ENCODE data around the gene LMF2.

Gene LMF2

DNA sequence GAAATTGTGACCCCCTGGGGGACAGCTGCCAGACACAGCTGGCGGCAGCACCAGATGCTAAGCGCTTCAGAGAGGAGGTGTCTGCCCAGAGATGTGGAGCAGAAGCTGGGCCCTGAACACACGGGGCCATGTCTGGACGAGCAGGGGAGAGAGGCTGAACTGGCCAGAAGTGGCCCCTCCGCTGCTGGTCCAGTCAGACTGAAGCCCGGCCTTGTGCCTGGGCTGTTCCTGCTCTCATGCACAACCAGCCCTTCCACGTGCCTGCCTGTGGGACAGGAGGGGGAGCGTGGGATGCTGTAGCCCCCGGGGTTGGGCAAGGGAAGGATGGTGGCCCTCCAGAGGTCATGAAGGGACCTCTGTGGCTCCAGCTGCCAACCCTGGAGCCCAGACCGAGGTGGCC is 24.4 kb downstream of the LMF2 start:
- no peak for DNase-seq (ENCODE audit: low spot score)

DNA sequence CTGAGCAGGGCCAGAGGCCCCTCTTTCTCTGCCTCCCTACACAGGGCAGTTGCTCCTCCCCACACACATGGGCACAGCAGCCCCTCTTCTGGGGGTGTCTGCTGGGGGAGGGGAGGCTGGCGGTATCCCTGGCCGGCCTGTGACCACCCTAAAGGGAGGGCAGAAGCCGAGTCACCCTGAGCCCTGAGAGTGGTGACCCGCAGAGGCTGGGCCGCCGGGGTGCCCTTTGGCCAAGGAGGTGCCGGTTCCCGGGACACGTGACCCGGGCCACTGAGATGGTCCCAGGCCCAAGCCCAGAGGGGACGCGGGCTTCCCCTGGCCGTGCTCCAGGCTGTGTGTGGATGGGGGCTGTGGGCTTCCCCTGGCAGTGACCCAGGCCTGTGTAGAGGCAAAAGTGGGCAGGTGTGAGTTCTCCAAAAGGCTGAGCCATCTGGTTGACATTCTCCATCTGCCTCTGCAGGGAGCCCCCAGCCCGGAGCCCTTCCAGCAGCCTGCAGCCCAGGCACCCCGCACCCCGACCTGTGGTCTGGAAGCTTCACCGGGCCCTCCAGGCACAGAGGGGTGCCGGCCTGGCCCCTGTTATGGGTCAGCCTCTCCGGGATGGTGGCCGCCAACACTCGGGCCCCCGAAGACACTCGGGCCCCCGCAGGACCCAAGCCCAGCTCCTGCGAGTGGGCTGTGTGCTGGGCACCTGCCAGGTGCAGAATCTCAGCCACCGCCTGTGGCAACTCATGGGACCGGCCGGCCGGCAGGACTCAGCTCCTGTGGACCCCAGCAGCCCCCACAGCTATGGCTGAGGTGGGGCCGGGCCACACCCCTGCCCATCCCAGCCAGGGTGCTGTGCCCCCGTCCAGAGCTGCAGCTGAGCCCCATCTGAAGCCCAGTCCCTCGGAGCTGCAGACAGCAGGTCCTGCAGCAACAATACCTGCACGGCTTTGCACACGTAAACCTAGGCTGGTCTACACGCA is 25.1 kb downstream of the LMF2 start:
- DNase-seq (ENCODE audit: low spot score) = no peak

DNA sequence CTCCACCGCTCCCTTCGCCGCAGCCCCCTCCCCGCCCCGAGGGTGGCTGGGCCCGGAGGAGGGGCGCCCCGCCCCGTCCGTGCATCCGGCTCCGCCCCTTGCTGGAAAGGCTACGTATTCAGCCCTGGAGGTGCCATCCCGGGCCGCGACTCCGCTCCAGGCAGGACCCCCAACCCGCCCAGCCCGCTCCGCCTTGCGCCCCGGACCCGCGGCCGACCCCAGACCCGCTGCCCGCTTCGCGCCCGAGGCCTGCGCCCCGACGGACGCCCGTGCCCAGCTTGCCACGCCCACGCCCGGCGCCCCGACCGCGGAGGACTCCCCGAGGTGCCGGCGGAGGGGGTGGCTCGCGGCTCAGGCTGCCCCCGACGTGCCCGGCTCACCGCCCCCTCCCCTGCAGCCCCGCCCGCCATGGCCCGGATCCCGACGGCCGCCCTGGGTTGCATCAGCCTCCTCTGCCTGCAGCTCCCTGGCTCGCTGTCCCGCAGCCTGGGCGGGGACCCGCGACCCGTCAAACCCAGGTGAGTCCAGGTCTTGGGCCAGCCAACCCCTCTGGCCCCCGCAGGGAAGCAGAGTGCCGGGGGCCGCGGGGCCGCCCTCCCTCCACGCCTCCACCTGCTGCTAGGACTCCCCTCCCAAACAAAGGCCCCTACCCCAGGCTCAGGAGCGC is 25.9 kb downstream of the LMF2 start, which contains the start of gene ADM2:
TSS of gene ADM2 (plus strand) at position 104 of the 667 bp plus-strand sequence. CDS start at position 409, 305 bp downstream.
- DNase-seq (ENCODE audit: low spot score) = no peak

DNA sequence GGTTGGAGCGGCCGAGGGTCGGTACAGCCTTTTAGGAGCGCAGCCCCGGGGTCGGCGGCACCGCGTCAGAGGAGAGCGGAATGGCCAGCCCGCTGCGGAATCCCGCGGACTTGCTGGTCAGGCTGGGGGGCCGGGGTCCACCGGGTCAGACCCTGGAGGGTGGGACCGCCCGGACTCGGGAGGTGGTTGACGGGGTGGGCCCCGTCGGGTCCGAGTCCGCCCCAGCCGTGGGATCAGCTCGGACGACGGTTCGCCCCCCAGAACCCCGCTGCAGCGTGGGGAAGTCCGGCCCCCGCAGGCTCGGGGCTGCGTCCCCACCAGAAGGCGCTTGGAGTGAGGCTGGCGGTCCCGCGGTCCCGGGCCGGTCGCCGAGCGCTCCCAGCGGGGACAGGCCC is 26.5 kb downstream of the LMF2 start:
- DNase-seq (ENCODE audit: low spot score) = no peak

- DNase-seq (ENCODE audit: low spot score) = no peak
Observed at GRCh38 chr22:50479721-50480120, 27.8 kb downstream of the LMF2 start.

DNA sequence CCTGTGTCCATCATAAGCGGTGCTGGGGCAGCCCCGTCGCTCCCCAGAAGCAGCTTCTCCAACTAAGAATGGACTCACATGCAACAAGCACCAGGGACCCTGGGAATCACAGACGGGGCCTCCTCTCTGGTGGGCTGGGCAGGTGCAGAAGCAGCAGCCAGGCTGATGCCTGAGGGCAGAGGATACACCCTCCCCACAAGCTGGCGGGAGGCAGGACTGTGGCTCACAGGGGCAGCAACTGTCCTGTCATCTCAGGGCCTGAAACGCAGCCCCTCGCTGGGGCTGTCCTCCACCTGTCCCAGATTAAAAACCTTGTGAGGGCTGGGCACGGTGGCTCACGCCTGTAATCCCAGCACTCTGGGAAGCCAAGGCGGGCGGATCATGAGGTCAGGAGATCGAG is 29.6 kb downstream of the LMF2 start:
- no peak for DNase-seq (ENCODE audit: low spot score)

DNA sequence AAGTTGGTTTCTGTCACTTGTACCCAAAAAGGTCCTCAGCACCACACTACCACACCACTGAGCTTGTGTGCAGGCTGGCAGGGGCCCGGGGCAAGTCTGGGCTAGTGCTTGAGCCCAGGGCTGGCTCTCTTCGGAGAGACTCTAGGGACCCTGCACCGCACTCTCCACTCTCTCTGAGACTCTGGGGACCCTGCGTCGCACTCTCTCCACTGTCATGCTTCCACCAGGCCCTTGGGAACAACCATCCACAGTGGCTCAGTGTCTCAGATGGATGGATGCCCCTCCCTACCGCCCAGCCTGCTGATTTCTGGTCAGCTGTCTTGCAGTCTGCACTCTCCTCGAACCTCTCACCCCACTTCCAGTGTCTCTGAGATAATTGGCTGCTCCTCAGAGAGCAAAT is 30.6 kb downstream of the LMF2 start:
- no peak for DNase-seq (ENCODE audit: low spot score)

DNA sequence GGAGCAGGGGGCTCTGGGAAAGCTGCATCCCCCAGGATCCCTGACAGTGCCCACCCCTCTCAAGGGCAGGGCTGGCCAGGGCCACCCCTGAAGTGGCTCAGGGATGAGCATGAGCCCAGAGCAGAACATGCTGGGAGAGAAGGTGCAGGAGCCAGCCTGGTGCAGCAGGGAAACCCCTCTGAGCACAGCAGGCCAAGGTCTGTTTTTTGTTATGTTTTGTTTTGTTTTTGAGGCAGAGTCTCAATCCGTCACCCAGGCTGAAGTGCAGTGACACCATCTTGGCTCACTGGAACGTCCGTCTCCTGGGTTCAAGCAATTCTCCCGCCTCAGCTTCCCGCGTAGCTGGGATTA is 31.9 kb downstream of the LMF2 start:
- no peak for DNase-seq (ENCODE audit: low spot score)

- DNase-seq (ENCODE audit: low spot score) = peak; percentile 93
Observed at GRCh38 chr22:50474710-50475651, 32.5 kb downstream of the LMF2 start, which contains the start of gene SBF1. Gene SBF1, minus strand, starts transcription at chr22:50475035. Its CDS starts 195 bp downstream, at chr22:50474840.

GRCh38 chr22:50473855-50474671 is 33.4 kb downstream of the LMF2 start:
- DNase-seq (ENCODE audit: low spot score) = peak; percentile 9

DNA sequence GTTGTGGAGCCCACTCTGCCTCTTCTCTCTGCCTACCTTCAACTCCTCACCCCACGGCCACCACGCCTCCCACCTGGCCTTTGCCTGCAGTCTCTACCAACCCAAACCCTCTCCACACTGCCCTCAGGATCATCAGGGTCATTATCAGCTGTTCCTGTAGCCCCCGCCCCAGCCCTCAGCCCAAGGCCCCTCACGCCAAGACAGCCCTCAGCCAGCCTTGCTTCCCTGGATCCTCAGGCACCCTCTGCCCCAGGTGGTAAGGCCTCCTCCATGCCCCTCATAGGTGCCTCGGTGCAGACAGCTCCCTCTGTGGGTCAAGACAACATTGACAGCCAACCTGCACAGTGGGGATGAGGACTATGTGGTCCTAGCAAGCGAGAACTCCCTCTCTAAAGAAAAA is 34.4 kb downstream of the LMF2 start:
- DNase-seq (ENCODE audit: low spot score) = peak; percentile 27

DNA sequence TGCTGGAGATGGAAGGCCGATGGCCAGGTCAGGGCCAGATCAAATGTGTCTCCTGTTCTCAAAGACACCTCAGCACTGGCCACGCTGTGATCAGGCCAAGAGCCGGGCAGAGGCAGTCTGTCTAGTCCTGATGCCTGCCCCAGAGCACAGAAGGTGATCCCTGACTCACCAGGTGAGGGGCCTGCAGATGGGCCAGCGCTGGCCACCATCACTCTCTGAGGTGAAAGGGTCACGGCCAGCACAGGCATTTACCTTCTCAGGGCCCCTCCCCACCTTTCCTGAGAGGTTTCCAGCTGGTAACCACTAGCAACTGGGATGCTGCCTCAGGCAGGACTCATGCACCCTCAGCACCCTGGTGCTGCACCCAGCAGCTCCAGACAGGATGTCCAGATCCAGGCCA is 35.5 kb downstream of the LMF2 start:
- DNase-seq (ENCODE audit: low spot score) = no peak

DNA sequence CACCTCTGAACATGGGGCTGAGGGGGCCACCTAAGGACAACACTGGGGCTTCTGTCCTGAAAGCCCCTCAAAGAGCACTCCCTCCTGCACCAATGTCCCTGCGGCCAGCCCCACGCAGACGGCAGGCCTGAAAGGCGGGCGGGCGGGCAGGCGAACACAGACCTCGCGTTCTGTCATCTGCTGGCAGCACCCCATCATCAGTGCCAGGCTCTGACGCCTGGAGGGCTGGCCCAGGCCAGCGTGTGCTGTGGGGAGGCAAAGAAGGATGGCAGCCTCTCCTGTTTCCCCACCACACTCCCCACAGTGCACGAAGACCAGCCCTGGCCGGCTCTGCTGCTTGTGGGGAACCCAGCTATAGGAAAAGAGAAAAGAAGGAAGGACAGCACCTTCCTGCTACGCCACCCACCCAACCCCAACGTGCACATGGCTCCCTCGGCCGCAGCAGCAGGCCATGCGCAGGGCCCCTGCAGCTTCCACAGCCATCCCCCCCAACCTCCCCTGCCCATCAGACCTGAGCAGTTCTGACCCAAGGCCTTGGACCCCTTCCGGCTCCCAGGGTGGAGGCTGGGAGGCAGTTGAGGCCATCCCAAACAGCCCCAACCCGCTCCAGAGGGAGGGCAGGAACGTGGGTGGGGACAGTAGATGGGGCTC is 36.2 kb downstream of the LMF2 start:
- no peak for DNase-seq (ENCODE audit: low spot score)

DNA sequence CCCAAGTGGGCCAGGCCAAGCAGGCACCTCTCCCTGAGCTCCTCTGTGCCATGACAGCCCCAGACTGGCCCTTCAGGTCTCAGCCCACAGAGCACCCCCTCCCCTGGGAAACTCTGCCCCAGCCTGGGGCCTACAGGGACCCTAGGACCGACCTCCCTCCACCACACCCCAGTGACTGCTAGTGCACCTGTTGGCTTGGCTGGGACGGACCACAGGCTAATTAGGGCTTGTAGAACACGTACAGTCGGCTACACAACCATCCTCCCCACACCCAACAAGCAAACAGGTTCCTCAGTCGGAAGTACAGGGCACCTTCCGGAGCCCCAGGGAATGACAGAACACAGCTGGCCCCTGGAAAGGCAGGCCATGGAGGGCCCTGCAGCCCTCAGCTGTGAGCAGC is 37.0 kb downstream of the LMF2 start:
- DNase-seq (ENCODE audit: low spot score) = no peak

DNA sequence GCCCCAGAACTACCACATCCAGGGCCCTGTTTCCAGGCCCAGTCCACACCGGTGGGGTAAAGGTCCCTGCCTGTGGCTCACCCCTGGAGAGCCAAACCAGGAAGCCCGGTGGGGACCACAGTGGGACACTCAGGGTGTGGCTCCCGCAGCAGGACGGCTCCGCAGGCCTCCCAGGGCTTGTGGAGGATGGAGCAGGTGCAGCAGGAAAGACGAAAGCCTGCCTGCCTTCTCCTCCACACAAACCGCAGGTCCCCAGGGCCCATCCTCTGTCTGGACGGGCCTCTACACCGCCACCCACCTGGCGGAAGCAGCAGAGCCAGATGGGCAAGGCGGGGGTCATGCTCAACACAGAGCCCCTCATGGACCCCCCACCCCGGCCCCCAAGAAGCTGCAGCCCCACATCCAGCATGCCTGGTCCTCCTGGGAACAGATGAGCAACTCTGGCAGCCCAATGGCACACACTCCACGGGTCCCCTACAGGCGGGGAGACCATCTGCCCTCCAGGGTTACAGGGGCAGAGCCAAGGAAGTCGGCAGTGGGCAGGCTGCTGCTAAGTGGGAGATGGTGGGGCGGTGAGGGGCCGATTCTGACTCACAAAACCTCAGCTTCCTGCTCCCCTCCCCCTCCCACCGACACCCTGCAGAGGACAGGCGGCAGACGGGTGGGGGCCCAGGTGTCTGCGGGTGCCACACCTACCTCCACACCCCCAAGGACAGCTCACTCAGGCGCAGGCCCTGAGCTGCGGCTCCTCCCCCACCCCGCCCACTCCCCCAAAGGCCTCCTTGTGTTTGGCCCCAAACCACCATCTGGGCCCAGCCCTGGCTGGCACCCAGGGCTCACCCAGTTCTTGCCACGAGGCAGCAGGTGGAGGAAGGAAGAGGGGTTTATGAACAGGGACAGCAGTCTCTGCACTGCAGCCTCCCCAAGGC is 37.9 kb downstream of the LMF2 start:
- peak; percentile 9 for DNase-seq (ENCODE audit: low spot score)

GRCh38 chr22:50468626-50469025 is 38.9 kb downstream of the LMF2 start:
- DNase-seq (ENCODE audit: low spot score) = no peak

DNA sequence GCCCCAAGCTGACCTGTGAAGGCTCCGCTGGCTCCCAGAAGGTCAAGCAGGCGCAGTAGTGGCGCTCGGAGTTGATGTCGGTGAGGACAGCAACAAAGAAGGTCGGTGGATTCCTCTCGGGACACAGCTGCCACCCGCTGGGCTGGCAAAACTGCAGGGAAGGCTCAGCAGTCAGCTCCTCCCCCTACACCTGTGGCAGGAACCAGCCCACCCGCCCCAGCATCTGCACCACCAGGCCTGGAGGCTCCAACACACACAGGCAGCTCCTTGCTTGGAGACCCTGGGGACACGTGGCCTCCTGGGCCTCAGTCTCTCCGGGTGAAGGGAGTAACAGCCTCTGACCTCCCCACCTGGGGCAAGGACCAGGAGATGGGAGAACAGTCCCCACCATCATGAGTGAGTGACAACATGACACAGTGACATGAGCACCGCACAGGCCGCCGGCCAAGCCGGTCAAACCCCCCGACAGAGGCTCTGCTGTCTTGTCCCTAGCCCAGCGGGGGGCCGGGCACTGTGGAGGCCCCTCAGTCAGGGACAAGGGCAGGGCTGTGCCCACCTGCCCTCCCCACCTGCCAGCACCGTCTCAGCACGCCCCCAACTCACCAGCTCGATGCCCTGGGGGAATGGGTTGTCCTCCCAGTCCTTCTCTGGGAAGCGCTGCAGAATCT is 39.6 kb downstream of the LMF2 start:
- no peak for DNase-seq (ENCODE audit: low spot score)

- no peak for DNase-seq (ENCODE audit: low spot score)
Observed at GRCh38 chr22:50467341-50467740, 40.2 kb downstream of the LMF2 start.

Data from hematopoietic multipotent progenitor cell treated with erythropoietin and hydrocortisone succinate and interleukin-3 and kit ligand, for 17 days (in vitro differentiated cells).